OCI-LY7 (cell line): ENCODE results near the gene DAND5.

Source experiments
- CTCF ChIP-seq: fragments of 200-600 bp; sonication (generic); conservative IDR thresholded peaks from 2 replicates; pipeline ENCODE4 v1.5.1; 2014; ENCODE audit warnings: mild to moderate bottlenecking, antibody characterized with exemption, low read length, moderate library complexity, mixed read lengths
- EZH2phosphoT487 ChIP-seq: fragments of 200-600 bp; sonication (generic); IDR thresholded peaks from 2 replicates; pipeline ENCODE4 v1.6.1; 2018; ENCODE audit warnings: low read depth, borderline replicate concordance, mild to moderate bottlenecking, mixed run types, antibody characterized with exemption, low read length, moderate library complexity, mixed read lengths

- TF ChIP-seq CTCF (no peak), EZH2phosphoT487 (no peak)
These were observed 46.9 kb downstream of the DAND5 start for GRCh38 chr19:13016245-13016627.
